ENCODE measurements around the gene FAM13A. TPM values are rescaled to one million over a fixed set of nuclear protein-coding genes. Genes with fewer than 3 reads are reported as not detected.

Gene FAM13A
- total and polyA plus RNA-seq, 10 of the 15 experiments (the other 5 are each of a cell fraction or from before 2014, with no cell fraction given), result 0.05 to 1.8 (median 0.27) TPM; not detected in 1

DNA sequence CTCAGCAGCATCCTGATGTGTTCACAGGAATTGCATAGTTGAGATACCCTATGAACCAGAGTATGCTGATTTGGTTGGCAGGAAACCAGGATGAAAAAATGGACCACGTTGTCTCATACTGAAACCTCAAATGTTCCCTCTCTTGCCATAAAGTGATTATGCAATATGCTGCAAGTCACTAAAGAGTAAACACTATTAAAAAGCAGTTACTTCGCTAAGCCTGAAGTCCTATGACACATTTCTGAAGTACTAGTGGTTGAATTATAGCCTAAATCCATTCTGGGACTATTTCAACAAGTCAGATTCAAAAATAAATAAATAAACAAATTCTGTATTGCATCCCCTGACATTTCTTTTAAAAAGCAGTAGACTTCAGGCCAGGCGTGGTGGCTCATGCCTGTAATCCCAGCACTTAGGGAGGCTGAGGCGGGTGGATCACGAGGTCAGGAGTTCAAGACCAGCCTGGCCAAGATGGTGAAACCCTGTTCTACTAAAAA lies 253.3 kb downstream of the FAM13A start (continued):
- TF ChIP-seq, protein P1, sequence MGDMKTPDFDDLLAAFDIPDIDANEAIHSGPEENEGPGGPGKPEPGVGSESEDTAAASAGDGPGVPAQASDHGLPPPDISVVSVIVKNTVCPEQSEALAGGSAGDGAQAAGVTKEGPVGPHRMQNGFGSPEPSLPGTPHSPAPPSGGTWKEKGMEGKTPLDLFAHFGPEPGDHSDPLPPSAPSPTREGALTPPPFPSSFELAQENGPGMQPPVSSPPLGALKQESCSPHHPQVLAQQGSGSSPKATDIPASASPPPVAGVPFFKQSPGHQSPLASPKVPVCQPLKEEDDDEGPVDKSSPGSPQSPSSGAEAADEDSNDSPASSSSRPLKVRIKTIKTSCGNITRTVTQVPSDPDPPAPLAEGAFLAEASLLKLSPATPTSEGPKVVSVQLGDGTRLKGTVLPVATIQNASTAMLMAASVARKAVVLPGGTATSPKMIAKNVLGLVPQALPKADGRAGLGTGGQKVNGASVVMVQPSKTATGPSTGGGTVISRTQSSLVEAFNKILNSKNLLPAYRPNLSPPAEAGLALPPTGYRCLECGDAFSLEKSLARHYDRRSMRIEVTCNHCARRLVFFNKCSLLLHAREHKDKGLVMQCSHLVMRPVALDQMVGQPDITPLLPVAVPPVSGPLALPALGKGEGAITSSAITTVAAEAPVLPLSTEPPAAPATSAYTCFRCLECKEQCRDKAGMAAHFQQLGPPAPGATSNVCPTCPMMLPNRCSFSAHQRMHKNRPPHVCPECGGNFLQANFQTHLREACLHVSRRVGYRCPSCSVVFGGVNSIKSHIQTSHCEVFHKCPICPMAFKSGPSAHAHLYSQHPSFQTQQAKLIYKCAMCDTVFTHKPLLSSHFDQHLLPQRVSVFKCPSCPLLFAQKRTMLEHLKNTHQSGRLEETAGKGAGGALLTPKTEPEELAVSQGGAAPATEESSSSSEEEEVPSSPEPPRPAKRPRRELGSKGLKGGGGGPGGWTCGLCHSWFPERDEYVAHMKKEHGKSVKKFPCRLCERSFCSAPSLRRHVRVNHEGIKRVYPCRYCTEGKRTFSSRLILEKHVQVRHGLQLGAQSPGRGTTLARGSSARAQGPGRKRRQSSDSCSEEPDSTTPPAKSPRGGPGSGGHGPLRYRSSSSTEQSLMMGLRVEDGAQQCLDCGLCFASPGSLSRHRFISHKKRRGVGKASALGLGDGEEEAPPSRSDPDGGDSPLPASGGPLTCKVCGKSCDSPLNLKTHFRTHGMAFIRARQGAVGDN (IDR thresholded peaks at IDR 0.05), result no peak
- TF ChIP-seq ATF7 (IDR thresholded peaks at IDR 0.05; ENCODE audit: low read depth) (peak; percentile 65; the same call in 1 of the 2 replicates), CEBPB (IDR thresholded peaks at IDR 0.05; ENCODE audit: borderline replicate concordance in 1 of 2, low read depth in 2 of 2, low read length in 2 of 2) (peak in 1 of 2 experiments; percentile 88; a peak in 2 of 4 replicates), CBX5 (IDR thresholded peaks at IDR 0.05; ENCODE audit: low read depth) (no peak), ASH2L (IDR thresholded peaks at IDR 0.05; ENCODE audit: borderline replicate concordance, low read depth) (no peak), BMI1 (IDR thresholded peaks at IDR 0.05; ENCODE audit: borderline replicate concordance) (0 out of 2 replicates have a peak, but pooled peaks have one; percentile 15), IRF4 (IDR thresholded peaks at IDR 0.05; ENCODE audit: low read depth, low read length) (0 out of 2 replicates have a peak, but pooled peaks have one; percentile 42), ZZZ3 (IDR thresholded peaks at IDR 0.05; ENCODE audit: control insufficient read depth, insufficient read length, low read depth) (no peak), POLR2A (IDR thresholded peaks at IDR 0.05; ENCODE audit: low read depth, low read length) (no peak), ZNF622 (IDR thresholded peaks at IDR 0.05) (no peak), IKZF1 (conservative IDR thresholded peaks at IDR 0.05) (peak; percentile 62), NR2C2 (IDR thresholded peaks at IDR 0.05; ENCODE audit: borderline replicate concordance, control insufficient read depth, insufficient read length, low read depth) (no peak)
- TF ChIP-seq, protein P2, sequence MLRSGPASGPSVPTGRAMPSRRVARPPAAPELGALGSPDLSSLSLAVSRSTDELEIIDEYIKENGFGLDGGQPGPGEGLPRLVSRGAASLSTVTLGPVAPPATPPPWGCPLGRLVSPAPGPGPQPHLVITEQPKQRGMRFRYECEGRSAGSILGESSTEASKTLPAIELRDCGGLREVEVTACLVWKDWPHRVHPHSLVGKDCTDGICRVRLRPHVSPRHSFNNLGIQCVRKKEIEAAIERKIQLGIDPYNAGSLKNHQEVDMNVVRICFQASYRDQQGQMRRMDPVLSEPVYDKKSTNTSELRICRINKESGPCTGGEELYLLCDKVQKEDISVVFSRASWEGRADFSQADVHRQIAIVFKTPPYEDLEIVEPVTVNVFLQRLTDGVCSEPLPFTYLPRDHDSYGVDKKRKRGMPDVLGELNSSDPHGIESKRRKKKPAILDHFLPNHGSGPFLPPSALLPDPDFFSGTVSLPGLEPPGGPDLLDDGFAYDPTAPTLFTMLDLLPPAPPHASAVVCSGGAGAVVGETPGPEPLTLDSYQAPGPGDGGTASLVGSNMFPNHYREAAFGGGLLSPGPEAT (IDR thresholded peaks at IDR 0.05; ENCODE audit: low read depth), result peak; percentile 35; the same call in 1 of the 2 replicates
- TF ChIP-seq, protein P3, sequence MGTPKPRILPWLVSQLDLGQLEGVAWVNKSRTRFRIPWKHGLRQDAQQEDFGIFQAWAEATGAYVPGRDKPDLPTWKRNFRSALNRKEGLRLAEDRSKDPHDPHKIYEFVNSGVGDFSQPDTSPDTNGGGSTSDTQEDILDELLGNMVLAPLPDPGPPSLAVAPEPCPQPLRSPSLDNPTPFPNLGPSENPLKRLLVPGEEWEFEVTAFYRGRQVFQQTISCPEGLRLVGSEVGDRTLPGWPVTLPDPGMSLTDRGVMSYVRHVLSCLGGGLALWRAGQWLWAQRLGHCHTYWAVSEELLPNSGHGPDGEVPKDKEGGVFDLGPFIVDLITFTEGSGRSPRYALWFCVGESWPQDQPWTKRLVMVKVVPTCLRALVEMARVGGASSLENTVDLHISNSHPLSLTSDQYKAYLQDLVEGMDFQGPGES (IDR thresholded peaks at IDR 0.05), result no peak
- TF ChIP-seq, protein P4, sequence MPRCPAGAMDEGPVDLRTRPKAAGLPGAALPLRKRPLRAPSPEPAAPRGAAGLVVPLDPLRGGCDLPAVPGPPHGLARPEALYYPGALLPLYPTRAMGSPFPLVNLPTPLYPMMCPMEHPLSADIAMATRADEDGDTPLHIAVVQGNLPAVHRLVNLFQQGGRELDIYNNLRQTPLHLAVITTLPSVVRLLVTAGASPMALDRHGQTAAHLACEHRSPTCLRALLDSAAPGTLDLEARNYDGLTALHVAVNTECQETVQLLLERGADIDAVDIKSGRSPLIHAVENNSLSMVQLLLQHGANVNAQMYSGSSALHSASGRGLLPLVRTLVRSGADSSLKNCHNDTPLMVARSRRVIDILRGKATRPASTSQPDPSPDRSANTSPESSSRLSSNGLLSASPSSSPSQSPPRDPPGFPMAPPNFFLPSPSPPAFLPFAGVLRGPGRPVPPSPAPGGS (IDR thresholded peaks at IDR 0.05; ENCODE audit: borderline replicate concordance, insufficient read depth, low read depth, low read length, poor library complexity, severe bottlenecking), result no peak
- TF ChIP-seq, protein P5, sequence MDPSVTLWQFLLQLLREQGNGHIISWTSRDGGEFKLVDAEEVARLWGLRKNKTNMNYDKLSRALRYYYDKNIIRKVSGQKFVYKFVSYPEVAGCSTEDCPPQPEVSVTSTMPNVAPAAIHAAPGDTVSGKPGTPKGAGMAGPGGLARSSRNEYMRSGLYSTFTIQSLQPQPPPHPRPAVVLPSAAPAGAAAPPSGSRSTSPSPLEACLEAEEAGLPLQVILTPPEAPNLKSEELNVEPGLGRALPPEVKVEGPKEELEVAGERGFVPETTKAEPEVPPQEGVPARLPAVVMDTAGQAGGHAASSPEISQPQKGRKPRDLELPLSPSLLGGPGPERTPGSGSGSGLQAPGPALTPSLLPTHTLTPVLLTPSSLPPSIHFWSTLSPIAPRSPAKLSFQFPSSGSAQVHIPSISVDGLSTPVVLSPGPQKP (IDR thresholded peaks at IDR 0.05; ENCODE audit: low read depth, low read length), result no peak
- TF ChIP-seq, protein P6, sequence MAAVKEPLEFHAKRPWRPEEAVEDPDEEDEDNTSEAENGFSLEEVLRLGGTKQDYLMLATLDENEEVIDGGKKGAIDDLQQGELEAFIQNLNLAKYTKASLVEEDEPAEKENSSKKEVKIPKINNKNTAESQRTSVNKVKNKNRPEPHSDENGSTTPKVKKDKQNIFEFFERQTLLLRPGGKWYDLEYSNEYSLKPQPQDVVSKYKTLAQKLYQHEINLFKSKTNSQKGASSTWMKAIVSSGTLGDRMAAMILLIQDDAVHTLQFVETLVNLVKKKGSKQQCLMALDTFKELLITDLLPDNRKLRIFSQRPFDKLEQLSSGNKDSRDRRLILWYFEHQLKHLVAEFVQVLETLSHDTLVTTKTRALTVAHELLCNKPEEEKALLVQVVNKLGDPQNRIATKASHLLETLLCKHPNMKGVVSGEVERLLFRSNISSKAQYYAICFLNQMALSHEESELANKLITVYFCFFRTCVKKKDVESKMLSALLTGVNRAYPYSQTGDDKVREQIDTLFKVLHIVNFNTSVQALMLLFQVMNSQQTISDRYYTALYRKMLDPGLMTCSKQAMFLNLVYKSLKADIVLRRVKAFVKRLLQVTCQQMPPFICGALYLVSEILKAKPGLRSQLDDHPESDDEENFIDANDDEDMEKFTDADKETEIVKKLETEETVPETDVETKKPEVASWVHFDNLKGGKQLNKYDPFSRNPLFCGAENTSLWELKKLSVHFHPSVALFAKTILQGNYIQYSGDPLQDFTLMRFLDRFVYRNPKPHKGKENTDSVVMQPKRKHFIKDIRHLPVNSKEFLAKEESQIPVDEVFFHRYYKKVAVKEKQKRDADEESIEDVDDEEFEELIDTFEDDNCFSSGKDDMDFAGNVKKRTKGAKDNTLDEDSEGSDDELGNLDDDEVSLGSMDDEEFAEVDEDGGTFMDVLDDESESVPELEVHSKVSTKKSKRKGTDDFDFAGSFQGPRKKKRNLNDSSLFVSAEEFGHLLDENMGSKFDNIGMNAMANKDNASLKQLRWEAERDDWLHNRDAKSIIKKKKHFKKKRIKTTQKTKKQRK (IDR thresholded peaks at IDR 0.05; ENCODE audit: low read depth, low read length), result no peak

Measured in GM12878 (cell line).